AG04450 (cell line): ENCODE measurements around the gene PLIN3. TPM values are rescaled to one million over a fixed set of nuclear protein-coding genes. Genes with fewer than 3 reads are reported as not detected.

Experiments used
- CTCF ChIA-PET: fragments of 300-600, 350-600 bp; formaldehyde crosslinking; extraction: SDS; loops from one replicate; lab custom pipeline; 2022; ENCODE audit warnings: antibody characterized with exemption, inconsistent platforms; lab: Charles Lee
- POLR2A ChIA-PET: fragments of 350-600 bp; formaldehyde crosslinking; extraction: SDS; loops from one replicate; lab custom pipeline; 2021; ENCODE audit warnings: antibody characterized with exemption, inconsistent platforms; lab: Yijun Ruan, JAX
- DNase-seq: peaks from one replicate; pipeline ENCODE4 v3.0.0-alpha.2; 2011; ENCODE audit warnings: low read depth, low spot score
- H3K27ac ChIP-seq: one replicate; pipeline ENCODE4 v1.5.1; 2012; ENCODE audit warnings: low read depth, low read length, control low read depth
- H3K27me3 ChIP-seq: one replicate; pipeline ENCODE4 v1.6.0; 2012; ENCODE audit warnings: low read length; ENCODE audit not compliant: control insufficient read depth, insufficient read depth
- H3K4me3 ChIP-seq: 2 replicates; pipeline ENCODE4 v1.5.1; 2011; ENCODE audit warnings: mild to moderate bottlenecking, low read depth, low read length, control low read depth
- H3K9me3 ChIP-seq: 2 replicates; pipeline ENCODE4 v1.5.1; 2012; ENCODE audit warnings: low read length; ENCODE audit not compliant: control insufficient read depth, insufficient read depth
- polyA plus RNA-seq: library from polyadenylated mRNA; depleted of rRNA; stranded (reverse); fragments of >200 nt; gene quantifications from 2 replicates; pipeline ENCODE4 v1.2.3, GENCODE V29; 2011
- TF ChIP-seq, protein P1 (sequence below): IDR thresholded peaks from 2 replicates; pipeline ENCODE4 v1.5.1; 2011; ENCODE audit warnings: low read depth, low read length, control low read depth, inconsistent platforms

Gene PLIN3
- polyA plus RNA-seq, 1 experiment: 103 TPM

DNA sequence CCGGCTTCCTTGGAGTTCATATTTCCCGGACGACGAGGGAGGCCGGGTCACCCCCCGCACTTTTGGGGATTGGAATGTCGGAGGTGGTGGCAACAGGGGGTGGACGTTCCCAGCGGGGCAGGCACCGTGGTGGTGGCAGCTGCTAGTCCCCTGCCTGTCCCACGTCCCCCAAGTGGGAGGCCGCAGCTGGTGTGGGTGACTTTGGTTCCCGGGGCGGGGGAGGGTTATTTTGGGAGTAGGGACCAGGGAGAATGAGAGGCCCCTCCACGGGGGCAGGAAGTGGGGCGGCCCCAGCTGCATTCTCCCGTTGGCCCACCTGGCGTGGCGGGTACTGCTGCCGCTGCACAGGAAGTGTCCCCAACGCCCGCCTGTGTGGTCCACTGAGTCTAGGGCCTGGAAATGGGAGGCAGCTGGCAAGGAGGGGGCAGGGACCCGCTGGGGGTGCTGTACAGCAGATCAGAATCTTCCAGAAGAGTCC is 11.1 kb upstream of the PLIN3 start:
- no peak for DNase-seq
- Histone ChIP-seq H3K27me3 (no peaks in the 10 kb centered on the region), H3K9me3 (no peaks in the 10 kb centered on the region; the same call in 1 of the 2 replicates), H3K4me3 (no peak overlapping the region), H3K27ac (peak overlapping the region; percentile 11)
- ChIA-PET CTCF (interaction anchor here (0.5 kb wide), 1 partner anchor 33 kb away, joined by 3 read pairs; no protein-coding TSS in a partner anchor), POLR2A (no interaction called here)
- TF ChIP-seq, protein P1, sequence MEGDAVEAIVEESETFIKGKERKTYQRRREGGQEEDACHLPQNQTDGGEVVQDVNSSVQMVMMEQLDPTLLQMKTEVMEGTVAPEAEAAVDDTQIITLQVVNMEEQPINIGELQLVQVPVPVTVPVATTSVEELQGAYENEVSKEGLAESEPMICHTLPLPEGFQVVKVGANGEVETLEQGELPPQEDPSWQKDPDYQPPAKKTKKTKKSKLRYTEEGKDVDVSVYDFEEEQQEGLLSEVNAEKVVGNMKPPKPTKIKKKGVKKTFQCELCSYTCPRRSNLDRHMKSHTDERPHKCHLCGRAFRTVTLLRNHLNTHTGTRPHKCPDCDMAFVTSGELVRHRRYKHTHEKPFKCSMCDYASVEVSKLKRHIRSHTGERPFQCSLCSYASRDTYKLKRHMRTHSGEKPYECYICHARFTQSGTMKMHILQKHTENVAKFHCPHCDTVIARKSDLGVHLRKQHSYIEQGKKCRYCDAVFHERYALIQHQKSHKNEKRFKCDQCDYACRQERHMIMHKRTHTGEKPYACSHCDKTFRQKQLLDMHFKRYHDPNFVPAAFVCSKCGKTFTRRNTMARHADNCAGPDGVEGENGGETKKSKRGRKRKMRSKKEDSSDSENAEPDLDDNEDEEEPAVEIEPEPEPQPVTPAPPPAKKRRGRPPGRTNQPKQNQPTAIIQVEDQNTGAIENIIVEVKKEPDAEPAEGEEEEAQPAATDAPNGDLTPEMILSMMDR: no peak

DNA sequence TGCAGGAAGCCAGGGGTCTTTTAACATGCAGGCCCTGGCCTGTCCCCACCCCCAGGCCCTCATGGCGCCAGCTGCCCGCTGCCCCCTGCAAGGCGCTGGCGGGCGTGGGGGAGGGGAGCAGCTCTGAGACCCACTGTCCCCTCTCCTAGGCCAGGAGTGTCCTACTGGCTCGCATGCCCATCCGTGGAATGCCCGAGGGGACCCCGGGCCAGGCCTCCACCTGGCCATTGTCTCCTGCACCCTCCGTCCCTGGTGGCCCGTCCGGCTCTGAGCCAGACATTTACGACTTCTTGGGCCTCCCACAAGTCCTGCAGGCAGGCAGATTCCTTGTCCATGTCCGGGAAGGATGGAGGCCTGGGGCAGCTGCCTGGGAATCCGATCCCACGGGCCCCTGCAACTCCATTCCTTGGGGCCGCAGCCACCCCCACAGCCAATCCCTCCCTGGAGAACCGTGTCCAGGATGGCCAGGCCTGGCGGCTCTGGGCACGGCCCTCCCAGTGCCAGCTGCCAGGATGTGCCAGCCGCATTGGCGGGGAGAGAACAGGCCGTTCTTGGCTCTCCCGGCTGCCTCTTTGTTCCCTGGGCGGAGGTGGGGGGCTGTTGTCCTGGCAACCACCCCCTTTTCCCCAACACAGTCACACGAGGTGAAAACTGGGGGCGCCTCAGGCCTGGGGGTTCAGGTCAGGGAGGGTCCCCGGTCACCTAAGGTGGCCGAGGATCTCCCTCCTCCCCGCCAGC is 10.5 kb upstream of the PLIN3 start:
- CTCF ChIA-PET: no interaction called here
- H3K9me3 ChIP-seq: no peaks in the 10 kb centered on the region; the same call in 1 of the 2 replicates
- H3K4me3 ChIP-seq: no peak overlapping the region
- no peak for DNase-seq
- POLR2A ChIA-PET: no interaction called here
- TF ChIP-seq, protein P1: no peak
- H3K27ac ChIP-seq: peak overlapping the region; percentile 11
- H3K27me3 ChIP-seq: no peaks in the 10 kb centered on the region

DNA sequence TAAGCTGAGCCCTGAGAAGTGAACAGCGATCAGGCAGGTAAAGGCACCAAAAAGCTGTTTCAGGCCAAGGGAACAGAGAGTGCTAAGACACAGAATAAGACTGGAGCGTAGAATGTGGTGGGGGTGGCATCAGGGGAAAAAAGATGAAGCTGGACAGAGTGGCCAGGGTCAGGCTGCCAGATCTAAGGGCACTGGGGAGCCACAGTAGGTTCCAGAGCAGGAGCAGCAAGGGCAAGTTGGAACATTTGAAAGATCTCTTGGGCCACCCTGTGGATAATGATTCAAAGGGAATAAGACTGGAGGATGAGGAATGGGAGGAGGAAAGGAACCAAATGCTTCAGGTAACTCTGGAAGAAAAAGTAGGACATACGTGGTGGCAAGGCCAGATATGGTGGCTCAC is 6.5 kb upstream of the PLIN3 start:
- Histone ChIP-seq H3K4me3 (no peak overlapping the region), H3K27ac (no peak overlapping the region), H3K9me3 (no peaks in the 10 kb centered on the region; the same call in 1 of the 2 replicates), H3K27me3 (no peaks in the 10 kb centered on the region)
- TF ChIP-seq, protein P1: no peak
- POLR2A ChIA-PET: interaction anchor here (1.1 kb wide), 1 partner anchor 37 kb away, joined by 4 read pairs; no protein-coding TSS in a partner anchor
- CTCF ChIA-PET: interaction anchor here (0.6 to 1.7 kb wide), 5 partner anchors 24 to 102 kb away, joined by 3 to 19 read pairs (median 8); no protein-coding TSS in a partner anchor
- DNase-seq: no peak

DNA sequence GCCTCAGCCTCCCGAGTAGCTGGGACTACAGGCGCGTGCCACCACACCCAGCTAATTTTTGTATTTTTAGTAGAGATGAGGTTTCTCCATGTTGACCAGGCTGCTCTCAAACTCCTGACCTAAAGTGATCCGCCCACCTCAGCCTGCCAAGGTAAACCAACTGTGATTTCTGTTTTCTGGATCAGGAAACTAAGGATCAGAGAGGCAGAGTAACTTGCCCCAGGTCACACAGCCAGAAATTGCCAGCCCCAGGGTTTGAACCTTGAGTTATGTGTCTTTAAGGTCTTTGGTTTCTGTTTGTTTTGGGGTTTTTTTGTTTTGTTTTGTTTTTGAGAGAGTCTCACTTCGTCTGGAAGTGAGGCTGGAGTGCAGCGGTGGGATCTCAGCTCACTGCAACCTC is 4.2 kb upstream of the PLIN3 start:
- Histone ChIP-seq H3K27ac (no peak overlapping the region), H3K9me3 (no peaks in the 10 kb centered on the region; the same call in 1 of the 2 replicates), H3K4me3 (no peak overlapping the region), H3K27me3 (no peaks in the 10 kb centered on the region)
- CTCF ChIA-PET: interaction anchor here (0.6 to 2.8 kb wide), 3 partner anchors 40 to 160 kb away, joined by 3 to 17 read pairs (median 6); no protein-coding TSS in a partner anchor
- DNase-seq: no peak
- POLR2A ChIA-PET: no interaction called here
- TF ChIP-seq, protein P1: no peak
